Activated CD4-positive, alpha-beta memory T cell treated with anti-CD3 and anti-CD28 coated beads, Interleukin-2, amount 10 ng/mL, durations not matched to agents 7 days and 5 days (primary cell): ENCODE measurements around the gene SYNPO. TPM values are rescaled to one million over a fixed set of nuclear protein-coding genes. Genes with fewer than 3 reads are reported as not detected.

Experiments
- CTCF ChIA-PET: fragments of 350-600 bp; sonication (Branson Sonifier 250); formaldehyde crosslinking; loops from one replicate; lab custom pipeline; 2021; ENCODE audit warnings: antibody characterized with exemption, inconsistent platforms; lab: Charles Lee
- POLR2A ChIA-PET: fragments of 350-600 bp; sonication (Branson Sonifier 250); formaldehyde crosslinking; loops from one replicate; lab custom pipeline; 2021; ENCODE audit warnings: antibody characterized with exemption; lab: Charles Lee
- DNase-seq: peaks from one replicate; pipeline ENCODE4 v3.0.0-alpha.2; 2020
- H3K27ac Mint-ChIP-seq: one replicate; pipeline ENCODE4 v1.8.0; 2021; ENCODE audit warnings: mild to moderate bottlenecking, mixed read lengths
- H3K27me3 Mint-ChIP-seq: one replicate; pipeline ENCODE4 v1.8.0; 2021; ENCODE audit warnings: mixed read lengths
- H3K36me3 Mint-ChIP-seq: one replicate; pipeline ENCODE4 v1.8.0; 2021; ENCODE audit warnings: low read depth, mixed read lengths
- H3K4me1 Mint-ChIP-seq: one replicate; pipeline ENCODE4 v1.8.0; 2021; ENCODE audit warnings: mixed read lengths
- H3K4me3 Mint-ChIP-seq: one replicate; pipeline ENCODE4 v1.8.0; 2021; ENCODE audit warnings: mild to moderate bottlenecking, mixed read lengths
- H3K9me3 Mint-ChIP-seq: one replicate; pipeline ENCODE4 v1.8.0; 2021; ENCODE audit warnings: mixed read lengths
- total RNA-seq, 2 experiments: library from RNA; stranded (reverse); gene quantifications; one replicate each; pipeline ENCODE4 v1.2.3, GENCODE V29; 2021

Gene SYNPO
- total RNA-seq, 2 experiments from 2014 or later = 0.08 to 0.10 TPM

DNA sequence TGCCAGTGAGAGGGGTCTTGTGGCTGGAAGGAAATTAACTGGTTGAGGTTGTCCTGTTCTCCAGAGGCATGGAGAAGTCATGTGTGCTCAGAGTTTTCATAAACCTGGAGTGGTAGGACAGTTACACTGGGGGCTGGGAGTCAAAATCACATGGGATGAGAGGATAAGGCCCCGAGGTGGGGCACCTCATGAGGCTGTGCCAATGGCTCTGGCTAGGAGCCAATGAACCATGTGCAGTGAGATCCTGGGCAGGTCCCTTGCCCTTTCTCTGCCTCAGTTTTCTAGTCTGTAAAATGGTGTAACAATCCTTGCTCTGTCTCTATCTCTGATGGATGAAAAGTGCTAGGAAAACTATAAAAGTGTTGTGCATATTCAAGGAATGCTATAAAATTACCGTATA lies 7.0 kb upstream of the SYNPO start:
- ChIA-PET POLR2A (no interaction called here), CTCF (no interaction called here)
- H3K36me3 Mint-ChIP-seq = no peaks in the 10 kb centered on the region
- H3K4me1 Mint-ChIP-seq = no peaks in the 10 kb centered on the region
- H3K4me3 Mint-ChIP-seq = no peak overlapping the region
- H3K9me3 Mint-ChIP-seq = no peaks in the 10 kb centered on the region
- DNase-seq = no peak
- H3K27me3 Mint-ChIP-seq = peaks cover 13% of the 10 kb centered on the region
- H3K27ac Mint-ChIP-seq = no peak overlapping the region

DNA sequence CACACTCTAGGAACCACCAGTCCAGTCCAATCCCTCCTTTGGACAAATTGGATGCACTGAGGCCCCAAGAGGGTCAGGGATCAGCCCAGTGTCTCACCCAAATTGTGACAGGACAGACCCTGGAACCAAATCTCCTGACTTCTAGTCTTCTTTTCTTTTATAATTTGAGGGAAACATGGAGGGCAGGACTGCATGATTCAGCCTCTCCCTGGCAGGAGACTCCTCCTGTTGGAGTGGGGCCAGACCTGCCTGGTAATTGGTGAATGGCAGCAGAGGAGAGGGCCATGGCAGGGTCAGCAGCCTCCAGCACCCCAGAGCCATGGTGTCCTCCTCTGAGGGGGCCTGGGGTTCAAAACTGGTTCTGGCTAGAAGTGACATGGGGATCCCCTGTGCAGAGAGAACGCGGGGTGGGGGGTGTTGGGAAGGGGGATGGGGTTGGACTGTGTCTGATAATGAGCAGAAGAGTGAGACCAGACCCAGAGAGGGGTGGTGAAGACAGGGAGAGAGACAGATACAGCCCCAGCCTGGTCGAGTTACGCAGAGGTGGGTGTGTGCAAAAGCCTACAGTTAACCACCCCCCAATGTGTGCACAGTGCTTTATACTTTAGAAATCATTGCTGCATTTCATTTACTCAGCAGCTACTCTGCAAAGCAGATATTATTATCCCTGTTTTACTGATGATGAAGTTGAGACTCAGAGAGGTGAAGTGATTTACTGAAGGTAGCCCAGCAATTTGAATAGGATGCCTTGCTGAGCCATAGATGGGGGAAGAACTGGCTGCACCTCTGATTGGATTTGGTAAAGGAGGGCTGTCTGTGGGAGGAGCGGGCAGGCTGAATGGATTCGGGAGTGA lies 3.8 kb upstream of the SYNPO start:
- ChIA-PET POLR2A (no interaction called here), CTCF (no interaction called here)
- DNase-seq = no peak
- H3K4me3 Mint-ChIP-seq = no peak overlapping the region
- no peaks in the 10 kb centered on the region for H3K4me1 Mint-ChIP-seq
- no peaks in the 10 kb centered on the region for H3K36me3 Mint-ChIP-seq
- peaks cover 13% of the 10 kb centered on the region for H3K27me3 Mint-ChIP-seq
- no peaks in the 10 kb centered on the region for H3K9me3 Mint-ChIP-seq
- no peak overlapping the region for H3K27ac Mint-ChIP-seq

GRCh38 chr5:150637245-150638052 lies 3.0 kb upstream of the SYNPO start:
- CTCF ChIA-PET = no interaction called here
- no peak for DNase-seq
- H3K4me3 Mint-ChIP-seq = no peak overlapping the region
- no peak overlapping the region for H3K27ac Mint-ChIP-seq
- H3K27me3 Mint-ChIP-seq = peaks cover 13% of the 10 kb centered on the region
- H3K9me3 Mint-ChIP-seq = no peaks in the 10 kb centered on the region
- no peaks in the 10 kb centered on the region for H3K4me1 Mint-ChIP-seq
- no peaks in the 10 kb centered on the region for H3K36me3 Mint-ChIP-seq
- POLR2A ChIA-PET = no interaction called here

GRCh38 chr5:150638053-150638444 lies 2.4 kb upstream of the SYNPO start:
- ChIA-PET CTCF (no interaction called here), POLR2A (no interaction called here)
- no peaks in the 10 kb centered on the region for H3K9me3 Mint-ChIP-seq
- H3K36me3 Mint-ChIP-seq = no peaks in the 10 kb centered on the region
- DNase-seq = no peak
- H3K4me3 Mint-ChIP-seq = no peak overlapping the region
- H3K27ac Mint-ChIP-seq = no peak overlapping the region
- H3K27me3 Mint-ChIP-seq = peaks cover 13% of the 10 kb centered on the region
- H3K4me1 Mint-ChIP-seq = no peaks in the 10 kb centered on the region

DNA sequence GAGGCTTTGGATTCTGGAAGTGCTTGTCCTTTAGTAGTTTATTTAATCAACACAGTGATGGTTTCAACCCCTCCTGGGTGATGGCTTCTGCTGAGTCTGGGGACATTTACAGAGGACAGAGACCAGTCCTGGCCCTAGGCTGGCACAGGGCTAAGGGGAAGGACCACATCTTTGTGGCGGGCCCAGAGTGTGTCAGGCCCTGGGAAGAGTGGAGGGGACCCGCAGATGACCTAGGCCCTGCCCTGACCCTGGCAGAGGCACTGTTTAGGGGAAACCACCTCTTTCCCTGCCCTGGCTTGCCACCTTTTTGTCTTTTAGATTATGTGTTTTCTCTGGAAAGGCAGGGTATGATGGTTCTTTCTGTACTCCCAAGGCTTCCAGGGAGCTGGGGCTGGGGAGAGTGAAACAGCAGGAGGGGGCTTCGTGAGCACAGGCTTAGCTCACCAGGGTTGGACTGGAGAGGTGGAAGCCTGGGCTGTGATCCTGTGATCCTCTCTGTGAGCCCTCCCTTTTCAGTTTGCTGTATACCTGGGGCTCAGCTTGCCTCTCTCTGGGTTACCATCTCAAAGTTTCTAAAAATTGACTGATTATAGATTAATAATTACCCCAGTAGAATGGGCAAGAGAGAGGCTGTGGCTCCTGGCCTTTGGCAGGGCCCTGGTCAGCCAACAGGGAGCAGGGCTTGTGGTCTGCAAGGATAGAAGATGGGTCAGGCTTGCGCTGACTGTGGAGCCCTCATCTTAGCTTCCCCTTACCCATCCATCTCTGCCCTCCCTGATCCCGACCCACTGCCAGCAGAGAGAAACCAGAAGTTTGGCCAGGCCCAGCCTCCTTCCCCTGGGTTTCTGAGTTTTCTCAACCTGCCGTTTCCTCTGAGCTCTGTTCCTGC lies 1.7 kb upstream of the SYNPO start:
- no peak overlapping the region for H3K4me3 Mint-ChIP-seq
- peaks cover 13% of the 10 kb centered on the region for H3K27me3 Mint-ChIP-seq
- no peak for DNase-seq
- POLR2A ChIA-PET = no interaction called here
- no peak overlapping the region for H3K27ac Mint-ChIP-seq
- CTCF ChIA-PET = no interaction called here
- no peaks in the 10 kb centered on the region for H3K36me3 Mint-ChIP-seq
- H3K9me3 Mint-ChIP-seq = no peaks in the 10 kb centered on the region
- no peaks in the 10 kb centered on the region for H3K4me1 Mint-ChIP-seq

GRCh38 chr5:150639377-150639692 lies 1.1 kb upstream of the SYNPO start:
- CTCF ChIA-PET = no interaction called here
- Mint-ChIP-seq H3K36me3 (no peaks in the 10 kb centered on the region), H3K9me3 (no peaks in the 10 kb centered on the region)

DNA sequence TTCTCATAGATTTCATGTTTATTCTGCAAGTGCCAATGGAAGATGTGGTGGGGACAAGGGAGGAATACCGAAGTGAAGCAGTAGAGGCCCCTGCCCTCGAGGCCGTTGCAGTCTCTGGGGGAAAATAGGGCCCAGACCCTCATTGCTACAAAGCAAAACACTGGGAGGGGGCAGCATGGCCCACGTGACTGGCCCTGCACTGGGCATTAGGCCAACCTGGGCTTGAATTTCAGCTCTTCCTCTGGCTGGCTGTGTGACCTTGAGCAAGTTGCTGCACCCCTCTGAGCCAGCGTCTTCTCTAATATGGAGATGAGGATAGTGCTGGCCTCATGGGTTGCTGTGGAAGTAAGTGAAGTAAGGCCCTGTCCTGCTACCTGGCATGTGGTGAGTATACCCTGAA lies 709 bp upstream of the SYNPO start:
- Mint-ChIP-seq H3K4me3 (no peak overlapping the region), H3K36me3 (no peaks in the 10 kb centered on the region), H3K4me1 (no peaks in the 10 kb centered on the region), H3K27me3 (peaks cover 19% of the 10 kb centered on the region), H3K9me3 (no peaks in the 10 kb centered on the region), H3K27ac (no peak overlapping the region)
- POLR2A ChIA-PET = no interaction called here
- DNase-seq = no peak
- CTCF ChIA-PET = no interaction called here

More at GRCh38 chr5:150639377-150639692, 1.1 kb upstream of the SYNPO start:
- Mint-ChIP-seq H3K4me3 (no peak overlapping the region), H3K4me1 (no peaks in the 10 kb centered on the region), H3K27ac (no peak overlapping the region), H3K27me3 (peaks cover 15% of the 10 kb centered on the region)
- POLR2A ChIA-PET = no interaction called here
- no peak for DNase-seq

DNA sequence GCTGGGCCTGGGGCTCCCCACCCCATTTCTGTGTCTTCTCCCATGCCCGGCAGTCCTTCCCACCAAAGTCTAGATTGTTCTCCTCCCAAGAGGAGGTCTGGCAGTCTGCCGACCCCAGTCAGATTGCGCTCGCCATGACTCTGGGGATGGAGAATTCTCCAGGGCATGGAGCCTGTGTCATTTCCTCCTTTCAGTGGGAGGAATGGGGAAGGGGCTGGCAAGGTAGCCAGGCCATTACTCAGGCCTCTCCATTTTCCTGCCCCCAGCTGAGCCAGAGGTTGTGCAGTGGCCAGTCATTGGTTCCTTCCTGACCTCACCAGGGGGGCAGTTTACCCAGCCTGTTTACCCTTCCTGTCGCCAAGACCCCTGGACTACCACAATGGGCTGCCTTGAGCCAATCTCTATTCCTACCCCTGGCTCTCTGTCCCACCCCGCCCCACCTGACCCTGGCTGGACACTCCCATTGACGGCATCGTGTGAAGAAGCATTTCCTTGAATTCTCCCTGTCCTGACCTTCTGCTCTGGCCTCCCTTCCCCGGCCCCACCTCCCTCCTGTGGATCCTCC lies 628 bp downstream of the SYNPO start:
- POLR2A ChIA-PET = no interaction called here
- Mint-ChIP-seq H3K36me3 (no peaks in the 10 kb centered on the region), H3K27ac (no peak overlapping the region), H3K9me3 (no peaks in the 10 kb centered on the region), H3K4me3 (no peak overlapping the region), H3K27me3 (peaks cover 19% of the 10 kb centered on the region), H3K4me1 (no peaks in the 10 kb centered on the region)
- no peak for DNase-seq
- CTCF ChIA-PET = no interaction called here

GRCh38 chr5:150641824-150642566 lies 1.5 kb downstream of the SYNPO start:
- H3K27me3 Mint-ChIP-seq = peaks cover 12% of the 10 kb centered on the region
- DNase-seq = no peak
- H3K36me3 Mint-ChIP-seq = no peaks in the 10 kb centered on the region
- H3K9me3 Mint-ChIP-seq = no peaks in the 10 kb centered on the region
- ChIA-PET POLR2A (no interaction called here), CTCF (no interaction called here)
- H3K4me1 Mint-ChIP-seq = no peaks in the 10 kb centered on the region
- H3K4me3 Mint-ChIP-seq = no peak overlapping the region
- H3K27ac Mint-ChIP-seq = no peak overlapping the region

- CTCF ChIA-PET = no interaction called here
- POLR2A ChIA-PET = no interaction called here
- H3K4me3 Mint-ChIP-seq = no peak overlapping the region
- DNase-seq = no peak
- no peaks in the 10 kb centered on the region for H3K9me3 Mint-ChIP-seq
- H3K27me3 Mint-ChIP-seq = peaks cover 10% of the 10 kb centered on the region
- H3K36me3 Mint-ChIP-seq = no peaks in the 10 kb centered on the region
- no peak overlapping the region for H3K27ac Mint-ChIP-seq
- no peaks in the 10 kb centered on the region for H3K4me1 Mint-ChIP-seq
Measured at GRCh38 chr5:150642567-150642927, 2.1 kb downstream of the SYNPO start.

DNA sequence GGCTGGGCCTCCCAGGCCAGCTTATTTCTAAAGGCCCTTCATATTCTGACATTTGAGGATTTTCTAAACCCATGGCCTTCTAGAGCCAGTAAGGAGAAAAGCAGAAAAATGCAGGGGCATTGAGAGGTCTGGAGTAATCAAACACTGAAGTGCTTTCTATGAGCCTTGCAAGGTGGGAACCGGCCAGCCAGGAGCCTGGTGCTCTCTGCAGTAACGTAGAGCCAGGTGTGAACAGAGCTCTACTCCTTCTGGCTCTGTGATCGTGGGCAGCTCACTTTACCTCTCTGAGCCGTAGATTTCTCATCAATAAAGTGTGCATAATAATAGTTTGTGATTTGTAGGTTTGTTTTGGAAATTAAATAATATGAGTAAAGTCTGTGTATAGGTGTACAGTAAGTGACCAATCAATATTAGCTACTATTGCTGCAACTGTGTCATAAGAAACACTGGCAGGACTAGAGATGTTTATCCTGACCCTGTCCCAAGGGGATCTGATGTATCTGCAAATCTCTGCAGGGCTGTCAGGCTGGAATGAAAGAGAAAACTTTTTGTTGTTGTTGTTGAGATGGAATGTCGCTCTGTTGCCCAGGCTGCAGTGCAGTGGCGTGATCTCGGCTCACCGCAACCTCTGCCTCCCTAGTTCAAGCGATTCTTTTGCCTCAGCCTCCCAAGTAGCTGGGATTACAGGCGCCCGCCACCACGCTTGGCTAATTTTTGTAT lies 2.7 kb downstream of the SYNPO start:
- ChIA-PET POLR2A (interaction anchor here (2.3 kb wide), 1 partner anchor 12 kb away, joined by 9 read pairs; no protein-coding TSS in a partner anchor), CTCF (no interaction called here)
- DNase-seq = no peak
- Mint-ChIP-seq H3K27me3 (peaks cover 8% of the 10 kb centered on the region), H3K4me1 (no peaks in the 10 kb centered on the region), H3K36me3 (no peaks in the 10 kb centered on the region), H3K9me3 (no peaks in the 10 kb centered on the region), H3K27ac (no peak overlapping the region), H3K4me3 (no peak overlapping the region)

DNA sequence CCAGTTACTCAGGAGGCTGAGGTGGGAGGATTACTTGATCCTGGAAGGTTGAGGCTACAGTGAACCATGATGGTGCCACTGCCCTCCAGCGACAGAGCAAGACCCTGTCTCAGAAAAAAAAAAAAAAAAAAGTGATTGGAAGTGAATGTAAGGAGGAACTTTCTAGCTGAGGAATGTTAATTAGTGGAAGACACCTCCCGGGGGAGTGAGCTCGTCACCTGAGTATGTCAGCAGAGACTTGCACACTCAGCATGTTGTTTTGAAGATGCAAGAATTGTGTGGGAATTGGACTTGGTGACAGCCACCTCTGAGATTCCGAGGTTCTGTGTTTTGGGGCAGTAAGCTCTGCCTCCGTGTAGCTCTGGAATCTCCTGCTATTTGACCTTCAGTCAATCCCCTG lies 3.6 kb downstream of the SYNPO start:
- Mint-ChIP-seq H3K9me3 (no peaks in the 10 kb centered on the region), H3K4me1 (no peaks in the 10 kb centered on the region), H3K27ac (no peak overlapping the region), H3K27me3 (peaks cover 6% of the 10 kb centered on the region), H3K36me3 (no peaks in the 10 kb centered on the region), H3K4me3 (no peak overlapping the region)
- CTCF ChIA-PET = interaction anchor here (1.0 kb wide), 1 partner anchor 12 kb away, joined by 4 read pairs; no protein-coding TSS in a partner anchor
- POLR2A ChIA-PET = interaction anchor here (2.3 kb wide), 1 partner anchor 11 kb away, joined by 9 read pairs; no protein-coding TSS in a partner anchor
- no peak for DNase-seq
